ENCODE results near the gene ZMYND10. TPM values are rescaled to one million over a fixed set of nuclear protein-coding genes. Genes with fewer than 3 reads are reported as not detected.
A peak's percentile ranks its signal among the peaks of the same experiment; 100 is the strongest.

ZMYND10 gene
- total and polyA plus RNA-seq, 9 of the 15 experiments (the other 6 are each of a cell fraction or from before 2014, with no cell fraction given) = 0.20 to 2.8 (median 0.70) TPM

GRCh38 chr3:50358911-50359759 is 13.6 kb upstream of the ZMYND10 start, which contains the start of gene TMEM115:
Gene TMEM115 (minus strand): TSS chr3:50359521. CDS start chr3:50359063, 458 bp downstream.
- DNase-seq (ENCODE audit: extremely low read depth in 1 of 4, low spot score in 3 of 4) = peak; percentile 88 to 96 (median 92)
- H2AFZ ChIP-seq (ENCODE audit: low read depth, low read length) = peak within 1 kb of the TSS; percentile 97
- H3K4me3 ChIP-seq = peak within 1 kb of the TSS; percentile 62
- no peaks in the 10 kb centered on the region for H3K27me3 ChIP-seq (ENCODE audit: control insufficient read depth in 2 of 2, insufficient read depth in 2 of 2, low read length in 2 of 2)
- H3K36me3 ChIP-seq (ENCODE audit: control insufficient read depth, insufficient read depth, low read length) = peaks cover 30% of the 10 kb centered on the region; the same call in 2 of the 3 replicates
- 1% methylated on average over 28 of the region's 64 CpGs for WGBS (ENCODE audit: insufficient coverage, low coverage, missing lambda C conversion rate)
- peaks cover 31% of the 10 kb centered on the region; the same call in 1 of the 2 replicates for H4K20me1 ChIP-seq (replicated peaks; ENCODE audit: control insufficient read depth, insufficient read depth, low read length)
- in situ Hi-C loops (cut with MboI) (no loop called here), intact Hi-C loops (cut with micrococcal nuclease) (loop anchor here (5.0 kb wide), 1 partner anchor 253 kb away; the partner anchor contains the start of gene CISH)
- no peaks in the 10 kb centered on the region for H3K9me3 ChIP-seq (replicated peaks; ENCODE audit: control insufficient read depth, insufficient read depth, low read depth, low read length)
- ChIA-PET CTCF (ENCODE audit: low intra/inter-chr PET ratio) (no interaction called here), POLR2A (interaction anchor here (1.3 kb wide), 1 partner anchor 10 kb away, joined by 3 read pairs; no protein-coding TSS in a partner anchor)
- ATAC-seq = peak; percentile 97
- BruUV-seq (replicated peaks) = TSS peak; percentile 64
- peak within 1 kb of the TSS; percentile 78 for H3K27ac ChIP-seq (ENCODE audit: extremely low read depth, low read depth, low read length)
- peaks cover 29 to 39% of the 10 kb centered on the region in 2 experiments; a peak in 4 of 5 replicates for H3K4me1 ChIP-seq (replicated peaks in 1 of 2; ENCODE audit: control insufficient read depth in 2 of 2, insufficient read depth in 2 of 2, low read length in 2 of 2)
- H3K4me2 ChIP-seq (ENCODE audit: insufficient read depth, low read length) = peak within 1 kb of the TSS; percentile 95
- H3K9ac ChIP-seq (ENCODE audit: insufficient read depth in 1 of 2, low read depth in 2 of 2, low read length in 2 of 2) = peak within 1 kb of the TSS; percentile 74 to 99
- H3K79me2 ChIP-seq (ENCODE audit: control insufficient read depth, insufficient read depth, low read length) = peaks cover 41% of the 10 kb centered on the region
- peak; percentile 100 for FAIRE-seq
- H3K9me1 ChIP-seq (ENCODE audit: control insufficient read depth, insufficient read depth, low read length) = peaks cover 6% of the 10 kb centered on the region
- TF ChIP-seq MLX (CRISPR knock-in tag; conservative IDR thresholded peaks at IDR 0.05) = no peak
- TF ChIP-seq ETV1 (tag; conservative IDR thresholded peaks at IDR 0.05; ENCODE audit: low read depth) = peak; percentile 28; the same call in 1 of the 2 replicates
- peak; percentile 93 for TF ChIP-seq GABPA (tag; conservative IDR thresholded peaks at IDR 0.05; ENCODE audit: low read depth)
- TF ChIP-seq THAP12 (CRISPR knock-in tag; IDR thresholded peaks at IDR 0.05) = no peak
- TF ChIP-seq CREB1 (IDR thresholded peaks at IDR 0.05) = peak; percentile 74
- TF ChIP-seq CREB1 (CRISPR knock-in tag; IDR thresholded peaks at IDR 0.05) = peak; percentile 80
- peak; percentile 91 for TF ChIP-seq ZBTB40 (IDR thresholded peaks at IDR 0.05)
- TF ChIP-seq ZBTB40 (CRISPR knock-in tag; IDR thresholded peaks at IDR 0.05) = no peak

Data from K562 (cell line).